Measurements from ENCODE around the gene SORCS3.

Gene SORCS3

GRCh38 chr10:104780946-104781595 is 140.0 kb downstream of the SORCS3 start:
- no peak for TF ChIP-seq CTCF (conservative IDR thresholded peaks at IDR 0.05; ENCODE audit: low read depth, low read length)
- no peak for DNase-seq (ENCODE audit: low read depth)
- H3K4me3 ChIP-seq (ENCODE audit: low read length): no peak overlapping the region

- DNase-seq (ENCODE audit: low read depth): no peak
Measured at GRCh38 chr10:104784452-104784851, 143.4 kb downstream of the SORCS3 start.

GRCh38 chr10:104791471-104791870 is 150.4 kb downstream of the SORCS3 start:
- H3K4me3 ChIP-seq (ENCODE audit: low read length): no peak overlapping the region
- no peak for DNase-seq (ENCODE audit: low read depth)
- TF ChIP-seq CTCF (conservative IDR thresholded peaks at IDR 0.05; ENCODE audit: low read depth, low read length): no peak

More at GRCh38 chr10:104784452-104784851, 143.4 kb downstream of the SORCS3 start:
- no peak for TF ChIP-seq CTCF (conservative IDR thresholded peaks at IDR 0.05; ENCODE audit: low read depth, low read length)
- no peak overlapping the region for H3K4me3 ChIP-seq (ENCODE audit: low read length)

- no peak overlapping the region for H3K4me3 ChIP-seq (ENCODE audit: low read length)
- TF ChIP-seq CTCF (conservative IDR thresholded peaks at IDR 0.05; ENCODE audit: low read depth, low read length): no peak
- no peak for DNase-seq (ENCODE audit: low read depth)
Measured at GRCh38 chr10:104795411-104795810, 154.3 kb downstream of the SORCS3 start.

- H3K4me3 ChIP-seq (ENCODE audit: low read length): no peak overlapping the region
- DNase-seq (ENCODE audit: low read depth): no peak
- no peak for TF ChIP-seq CTCF (conservative IDR thresholded peaks at IDR 0.05; ENCODE audit: low read depth, low read length)
Measured at GRCh38 chr10:104796823-104797222, 155.7 kb downstream of the SORCS3 start.

- H3K4me3 ChIP-seq (ENCODE audit: low read length): no peak overlapping the region
- TF ChIP-seq CTCF (conservative IDR thresholded peaks at IDR 0.05; ENCODE audit: low read depth, low read length): no peak
- DNase-seq (ENCODE audit: low read depth): peak; percentile 6
Measured at GRCh38 chr10:104802941-104803340, 161.9 kb downstream of the SORCS3 start.

GRCh38 chr10:104804880-104805279 is 163.8 kb downstream of the SORCS3 start:
- H3K4me3 ChIP-seq (ENCODE audit: low read length): no peak overlapping the region
- TF ChIP-seq CTCF (conservative IDR thresholded peaks at IDR 0.05; ENCODE audit: low read depth, low read length): no peak
- DNase-seq (ENCODE audit: low read depth): no peak

Measured in retinal pigment epithelial cell (primary cell).